ENCODE data around the gene CERS2. TPM values are rescaled to one million over a fixed set of nuclear protein-coding genes. Genes with fewer than 3 reads are reported as not detected.

CERS2 gene
- total RNA-seq, 2 experiments from 2014 or later, result 64.7 to 92.8 TPM

- no peak for DNase-seq (ENCODE audit: low spot score)
- POLR2A ChIA-PET, result interaction anchor here (0.6 kb wide), 3 partner anchors 11 to 520 kb away, joined by 4 read pairs; no protein-coding TSS in a partner anchor
- H3K36me3 ChIP-seq (ENCODE audit: insufficient read depth, low read length), result no peaks in the 10 kb centered on the region
- H2AFZ ChIP-seq (ENCODE audit: low read length), result no peak overlapping the region
- no peak overlapping the region for H3K4me2 ChIP-seq (ENCODE audit: low read length)
- TF ChIP-seq EZH2phosphoT487 (IDR thresholded peaks at IDR 0.05; ENCODE audit: borderline replicate concordance, low read depth, low read length), result no peak
- TF ChIP-seq, protein P1, sequence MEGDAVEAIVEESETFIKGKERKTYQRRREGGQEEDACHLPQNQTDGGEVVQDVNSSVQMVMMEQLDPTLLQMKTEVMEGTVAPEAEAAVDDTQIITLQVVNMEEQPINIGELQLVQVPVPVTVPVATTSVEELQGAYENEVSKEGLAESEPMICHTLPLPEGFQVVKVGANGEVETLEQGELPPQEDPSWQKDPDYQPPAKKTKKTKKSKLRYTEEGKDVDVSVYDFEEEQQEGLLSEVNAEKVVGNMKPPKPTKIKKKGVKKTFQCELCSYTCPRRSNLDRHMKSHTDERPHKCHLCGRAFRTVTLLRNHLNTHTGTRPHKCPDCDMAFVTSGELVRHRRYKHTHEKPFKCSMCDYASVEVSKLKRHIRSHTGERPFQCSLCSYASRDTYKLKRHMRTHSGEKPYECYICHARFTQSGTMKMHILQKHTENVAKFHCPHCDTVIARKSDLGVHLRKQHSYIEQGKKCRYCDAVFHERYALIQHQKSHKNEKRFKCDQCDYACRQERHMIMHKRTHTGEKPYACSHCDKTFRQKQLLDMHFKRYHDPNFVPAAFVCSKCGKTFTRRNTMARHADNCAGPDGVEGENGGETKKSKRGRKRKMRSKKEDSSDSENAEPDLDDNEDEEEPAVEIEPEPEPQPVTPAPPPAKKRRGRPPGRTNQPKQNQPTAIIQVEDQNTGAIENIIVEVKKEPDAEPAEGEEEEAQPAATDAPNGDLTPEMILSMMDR (conservative IDR thresholded peaks at IDR 0.05; ENCODE audit: low read length), result no peak
- H3K9me3 ChIP-seq (ENCODE audit: low read length), result no peaks in the 10 kb centered on the region
- H3K27ac ChIP-seq (ENCODE audit: low read depth, low read length, poor library complexity, severe bottlenecking), result no peak overlapping the region
- intact Hi-C loops (cut with micrococcal nuclease; ENCODE audit: unreplicated experiment), result no loop called here
- H4K20me1 ChIP-seq (ENCODE audit: insufficient read depth, low read length), result no peaks in the 10 kb centered on the region
- no peaks in the 10 kb centered on the region for H3K9me2 ChIP-seq (ENCODE audit: insufficient read depth, low read length)
- CTCF ChIA-PET (ENCODE audit: unreplicated experiment), result no interaction called here
- no peaks in the 10 kb centered on the region for H3K79me2 ChIP-seq (ENCODE audit: insufficient read depth, low read depth, low read length)
- H3K4me3 ChIP-seq (ENCODE audit: low read depth, low read length, poor library complexity, severe bottlenecking), result no peak overlapping the region
- H3K4me1 ChIP-seq (ENCODE audit: insufficient read depth, low read length, poor library complexity, severe bottlenecking), result peaks cover 15% of the 10 kb centered on the region
- BruUV-seq (replicated peaks), result no TSS peak
Observed at GRCh38 chr1:150985179-150985825, 10.7 kb upstream of the CERS2 start.

GRCh38 chr1:150981805-150982712 lies 7.4 kb upstream of the CERS2 start, which contains the start of gene ANXA9:
ANXA9 (plus strand) TSS chr1:150982292; CDS start chr1:150983106, 814 bp downstream.
- Histone ChIP-seq H3K4me1 (ENCODE audit: insufficient read depth, low read length, poor library complexity, severe bottlenecking) (peaks cover 32% of the 10 kb centered on the region), H3K4me2 (ENCODE audit: low read length) (no peak within 1 kb of the TSS), H3K27ac (ENCODE audit: low read depth, low read length, poor library complexity, severe bottlenecking) (no peak within 1 kb of the TSS), H3K36me3 (ENCODE audit: insufficient read depth, low read length) (no peaks in the 10 kb centered on the region; the same call in 1 of the 2 replicates), H3K79me2 (ENCODE audit: insufficient read depth, low read depth, low read length) (no peaks in the 10 kb centered on the region), H2AFZ (ENCODE audit: low read length) (peak within 1 kb of the TSS; percentile 52; the same call in 1 of the 2 replicates), H3K9me3 (ENCODE audit: low read length) (no peaks in the 10 kb centered on the region), H4K20me1 (ENCODE audit: insufficient read depth, low read length) (no peaks in the 10 kb centered on the region), H3K4me3 (ENCODE audit: low read depth, low read length, poor library complexity, severe bottlenecking) (no peak within 1 kb of the TSS), H3K9me2 (ENCODE audit: insufficient read depth, low read length) (no peaks in the 10 kb centered on the region)
- DNase-seq (ENCODE audit: low spot score), result no peak
- no peak for TF ChIP-seq EZH2phosphoT487 (IDR thresholded peaks at IDR 0.05; ENCODE audit: borderline replicate concordance, low read depth, low read length)
- TF ChIP-seq, protein P1 (conservative IDR thresholded peaks at IDR 0.05; ENCODE audit: low read length), result no peak
- intact Hi-C loops (cut with micrococcal nuclease; ENCODE audit: unreplicated experiment), result no loop called here
- no TSS peak for BruUV-seq (replicated peaks)
- ChIA-PET POLR2A (interaction anchor here (1.0 to 1.3 kb wide), 2 partner anchors 8 to 78 kb away, joined by 3 to 5 read pairs; partner anchors contain the start of gene MLLT11), CTCF (ENCODE audit: unreplicated experiment) (interaction anchor here (1.1 kb wide), 1 partner anchor 173 kb away, joined by 3 read pairs; no protein-coding TSS in a partner anchor)
